Natural killer cell (primary cell): ENCODE results near the gene FKBP7. TPM values are rescaled to one million over a fixed set of nuclear protein-coding genes. Genes with fewer than 3 reads are reported as not detected.

Source experiments
- ATAC-seq, 3 donors: fragments of 150-1000 bp in 2 of 3; fragments of 200-7000 bp in 1 of 3; cut with Tn5 transposase; 1 replicate in 1 of 3; 2 replicates in 2 of 3; pipeline ENCODE4 v1.10.0; 2021; ENCODE audit warnings: mild to moderate bottlenecking in 2 of 3, moderate library complexity in 2 of 3
- DNase-seq, 2 donors: peaks; one replicate each; pipeline versions ENCODE4 v3.0.0 to v3.0.0-alpha.2; 2013 to 2021; ENCODE audit warnings: mixed read lengths in 1 of 2
- H3K27ac ChIP-seq: one replicate; pipeline ENCODE4 v1.5.1; 2013; ENCODE audit warnings: mild to moderate bottlenecking, low read length
- H3K27me3 ChIP-seq: one replicate; pipeline ENCODE4 v1.6.1; 2013; ENCODE audit warnings: low read length; ENCODE audit not compliant: control insufficient read depth, insufficient read depth
- H3K36me3 ChIP-seq: one replicate; pipeline ENCODE4 v1.6.1; 2013; ENCODE audit warnings: low read length; ENCODE audit not compliant: control insufficient read depth, insufficient read depth
- H3K4me1 ChIP-seq: one replicate; pipeline ENCODE4 v1.6.1; 2013; ENCODE audit warnings: low read length; ENCODE audit not compliant: control insufficient read depth, insufficient read depth
- H3K4me3 ChIP-seq: one replicate; pipeline ENCODE4 v1.5.1; 2013; ENCODE audit warnings: low read length
- H3K9me3 ChIP-seq: one replicate; pipeline ENCODE4 v1.6.1; 2013; ENCODE audit warnings: low read length; ENCODE audit not compliant: control insufficient read depth, insufficient read depth
- H3K27ac Mint-ChIP-seq, 2 donors: one replicate each; pipeline ENCODE4 v1.8.0; 2022; ENCODE audit warnings: mild to moderate bottlenecking in 2 of 2, mixed read lengths in 2 of 2, moderate library complexity in 1 of 2
- H3K27me3 Mint-ChIP-seq, 2 donors: one replicate each; pipeline ENCODE4 v1.8.0; 2022; ENCODE audit warnings: low read depth in 2 of 2, mixed read lengths in 2 of 2
- H3K36me3 Mint-ChIP-seq: one replicate; pipeline ENCODE4 v1.8.0; 2022; ENCODE audit warnings: mixed read lengths
- H3K4me1 Mint-ChIP-seq, 2 donors: one replicate each; pipeline ENCODE4 v1.8.0; 2022; ENCODE audit warnings: mixed read lengths in 2 of 2
- H3K4me3 Mint-ChIP-seq: one replicate; pipeline ENCODE4 v1.8.0; 2022; ENCODE audit warnings: mild to moderate bottlenecking, moderate library complexity, mixed read lengths
- H3K9me3 Mint-ChIP-seq, 2 donors: one replicate each; pipeline ENCODE4 v1.8.0; 2022; ENCODE audit warnings: mixed read lengths in 2 of 2
- WGBS: methylation state at CpG from one replicate; pipeline ENCODE4 v1.1.7; 2013; ENCODE audit warnings: missing lambda C conversion rate; ENCODE audit not compliant: insufficient coverage; 5-methylcytosine and 5-hydroxymethylcytosine counted together
- intact Hi-C: fragments of 100-400 bp; cut with micrococcal nuclease; formaldehyde crosslinking; loops from one replicate; pipeline ENCODE4 v1.14.2; 2022
- total RNA-seq, 4 donors: library from RNA; stranded (reverse); fragments of 120-200 nt in 1 of 4; gene quantifications; one replicate each; pipeline versions ENCODE4 v1.2.3 to v1.2.4, GENCODE V29; 2013 to 2022
- TF ChIP-seq, protein P1 (sequence below): fragments of 200-600 bp; IDR thresholded peaks from one replicate; pipeline ENCODE4 v1.8.0; 2022; ENCODE audit warnings: antibody characterized with exemption

The FKBP7 gene
- total RNA-seq, 3 donors from 2014 or later (not counting 1 experiment from before 2014, with no cell fraction given): 1.1 to 1.3 (median 1.1) TPM

DNA sequence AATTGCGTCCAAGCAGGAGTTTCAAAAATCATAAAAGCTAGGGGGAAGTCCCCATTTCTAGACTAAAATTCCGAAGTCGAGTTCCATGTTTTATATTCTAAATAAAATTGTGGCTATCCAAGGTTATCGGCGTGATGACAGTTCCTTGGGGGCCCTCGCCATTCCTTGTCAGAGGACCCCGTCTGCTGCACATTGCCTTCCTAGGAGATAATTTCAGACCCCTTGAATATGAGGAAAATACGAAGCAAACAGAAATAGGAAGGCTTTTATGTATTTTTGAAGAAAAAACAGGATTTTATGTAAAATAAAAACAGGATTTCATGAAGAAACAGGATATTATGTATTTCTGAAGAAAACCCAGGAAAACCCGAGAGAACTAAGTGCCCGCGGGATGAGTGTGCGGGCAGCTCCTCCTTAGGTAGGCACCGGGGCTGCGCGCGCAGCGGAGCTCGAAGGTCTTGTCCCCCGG is 1.4 kb upstream of the FKBP7 start:
- ATAC-seq (no peak), DNase-seq (peak in 1 of 2 donors; percentile 31)
- H3K27me3 Mint-ChIP-seq: no peaks in the 10 kb centered on the region
- H3K9me3 Mint-ChIP-seq: no peaks in the 10 kb centered on the region
- Histone ChIP-seq H3K4me3 (peak overlapping the region; percentile 60), H3K27ac (peak overlapping the region; percentile 83), H3K4me1 (peaks cover 32% of the 10 kb centered on the region), H3K36me3 (no peaks in the 10 kb centered on the region), H3K27me3 (no peaks in the 10 kb centered on the region), H3K9me3 (no peaks in the 10 kb centered on the region)
- H3K4me3 Mint-ChIP-seq: peak overlapping the region; percentile 98
- no peaks in the 10 kb centered on the region for H3K36me3 Mint-ChIP-seq
- TF ChIP-seq, protein P1, sequence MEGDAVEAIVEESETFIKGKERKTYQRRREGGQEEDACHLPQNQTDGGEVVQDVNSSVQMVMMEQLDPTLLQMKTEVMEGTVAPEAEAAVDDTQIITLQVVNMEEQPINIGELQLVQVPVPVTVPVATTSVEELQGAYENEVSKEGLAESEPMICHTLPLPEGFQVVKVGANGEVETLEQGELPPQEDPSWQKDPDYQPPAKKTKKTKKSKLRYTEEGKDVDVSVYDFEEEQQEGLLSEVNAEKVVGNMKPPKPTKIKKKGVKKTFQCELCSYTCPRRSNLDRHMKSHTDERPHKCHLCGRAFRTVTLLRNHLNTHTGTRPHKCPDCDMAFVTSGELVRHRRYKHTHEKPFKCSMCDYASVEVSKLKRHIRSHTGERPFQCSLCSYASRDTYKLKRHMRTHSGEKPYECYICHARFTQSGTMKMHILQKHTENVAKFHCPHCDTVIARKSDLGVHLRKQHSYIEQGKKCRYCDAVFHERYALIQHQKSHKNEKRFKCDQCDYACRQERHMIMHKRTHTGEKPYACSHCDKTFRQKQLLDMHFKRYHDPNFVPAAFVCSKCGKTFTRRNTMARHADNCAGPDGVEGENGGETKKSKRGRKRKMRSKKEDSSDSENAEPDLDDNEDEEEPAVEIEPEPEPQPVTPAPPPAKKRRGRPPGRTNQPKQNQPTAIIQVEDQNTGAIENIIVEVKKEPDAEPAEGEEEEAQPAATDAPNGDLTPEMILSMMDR: no peak
- H3K4me1 Mint-ChIP-seq: peaks cover 38 to 55% of the 10 kb centered on the region in 2 donors
- intact Hi-C loops: loop anchor here (2.0 to 5.0 kb wide), 2 partner anchors 65 to 1528 kb away; partner anchors contain the start of gene CWC22
- peak overlapping the region; percentile 97 to 99 for H3K27ac Mint-ChIP-seq
- WGBS: 35% methylated on average over 19 of the region's 19 CpGs

DNA sequence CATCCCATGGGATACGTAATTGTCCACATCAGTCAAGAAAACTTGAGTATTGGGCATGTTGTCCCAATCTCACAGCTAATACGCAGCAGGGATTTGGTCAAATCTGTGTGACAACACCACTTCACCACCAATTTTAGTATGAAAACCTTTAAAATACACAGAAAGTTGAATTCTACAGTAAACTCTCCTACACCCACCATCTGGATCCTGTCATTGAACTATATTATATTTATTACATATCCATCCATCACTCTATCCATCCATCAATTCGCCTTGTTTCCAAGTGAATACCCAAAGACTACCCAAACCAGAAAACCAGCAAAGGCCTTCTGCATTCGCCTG is 846 bp upstream of the FKBP7 start:
- no peaks in the 10 kb centered on the region for H3K9me3 Mint-ChIP-seq
- intact Hi-C loops: loop anchor here (2.0 to 5.0 kb wide), 2 partner anchors 64 to 1528 kb away; partner anchors contain the start of gene CWC22
- no peaks in the 10 kb centered on the region for H3K9me3 ChIP-seq
- DNase-seq (no peak), ATAC-seq (no peak)
- H3K4me1 Mint-ChIP-seq: peaks cover 38 to 50% of the 10 kb centered on the region in 2 donors
- H3K36me3 Mint-ChIP-seq: no peaks in the 10 kb centered on the region
- peak overlapping the region; percentile 67 for H3K4me3 ChIP-seq
- TF ChIP-seq, protein P1: no peak
- H3K4me3 Mint-ChIP-seq: peak overlapping the region; percentile 98
- H3K27me3 Mint-ChIP-seq: no peaks in the 10 kb centered on the region
- no peaks in the 10 kb centered on the region for H3K36me3 ChIP-seq
- H3K27ac ChIP-seq: peak overlapping the region; percentile 83
- H3K27me3 ChIP-seq: no peaks in the 10 kb centered on the region
- 48% methylated on average over 3 of the region's 4 CpGs for WGBS
- peaks cover 32% of the 10 kb centered on the region for H3K4me1 ChIP-seq
- peak overlapping the region; percentile 97 to 99 for H3K27ac Mint-ChIP-seq

DNA sequence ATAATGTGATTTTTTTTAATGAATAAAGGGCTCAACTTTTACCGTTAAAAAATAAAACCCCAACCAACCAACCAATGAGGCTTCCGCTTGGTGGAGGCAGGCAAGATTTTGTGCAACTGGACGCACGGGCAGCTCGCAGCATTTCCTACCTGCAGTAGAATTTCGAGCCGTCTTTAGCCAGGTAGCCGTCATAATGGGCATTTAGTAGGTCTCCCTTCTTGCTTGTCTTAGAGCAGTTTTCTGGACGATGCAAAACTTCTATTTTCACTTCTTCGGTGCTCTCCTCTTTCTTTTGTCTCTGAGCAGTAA is 316 bp downstream of the FKBP7 start:
- TF ChIP-seq, protein P1: no peak
- peaks cover 32% of the 10 kb centered on the region for H3K4me1 ChIP-seq
- Mint-ChIP-seq H3K4me1 (peaks cover 38 to 42% of the 10 kb centered on the region in 2 donors), H3K27ac (peak overlapping the region; percentile 97 to 99), H3K4me3 (peak overlapping the region; percentile 98), H3K9me3 (no peaks in the 10 kb centered on the region), H3K36me3 (no peaks in the 10 kb centered on the region), H3K27me3 (no peaks in the 10 kb centered on the region)
- intact Hi-C loops: loop anchor here (1.0 to 5.0 kb wide), 4 partner anchors 27 to 1529 kb away; partner anchors contain the start of genes CWC22, PJVK and PRKRA
- H3K9me3 ChIP-seq: no peaks in the 10 kb centered on the region
- ATAC-seq (peak in 1 of 3 donors; percentile 0), DNase-seq (no peak)
- H3K4me3 ChIP-seq: peak overlapping the region; percentile 67
- no peaks in the 10 kb centered on the region for H3K36me3 ChIP-seq
- no peaks in the 10 kb centered on the region for H3K27me3 ChIP-seq
- WGBS: 2% methylated on average over 10 of the region's 10 CpGs
- peak overlapping the region; percentile 83 for H3K27ac ChIP-seq
